Effector CD8-positive, alpha-beta T cell (primary cell): ENCODE data around the gene DCN.
"Not testable (repeated sequence)": the region's sequence is repeated elsewhere in the genome, so short reads cannot be mapped to it uniquely, and the experiment has no call there.

ENCODE experiments used
- DNase-seq: peaks from one replicate; lab custom pipeline; 2025; lab: John Stamatoyannopoulos, UW
- total RNA-seq, 4 experiments: gene quantifications; one replicate each; lab custom pipeline; 2026; lab: John Stamatoyannopoulos, UW

Gene DCN
- 0 to 0.85 (median 0.09) reads per million in 4 experiments for total RNA-seq

- DNase-seq, result no peak
Observed at GRCh38 chr12:91182636-91183455, at the start of gene DCN. Gene DCN (minus strand): TSS chr12:91182817. CDS start chr12:91178552, 4,265 bp downstream.

GRCh38 chr12:91230841-91231240 is 48.2 kb upstream of the DCN start:
- DNase-seq, result no peak

GRCh38 chr12:91226951-91227350 is 44.3 kb upstream of the DCN start:
- no peak for DNase-seq

- DNase-seq, result no peak
Observed at GRCh38 chr12:91225316-91225715, 42.7 kb upstream of the DCN start.

GRCh38 chr12:91224401-91224800 is 41.8 kb upstream of the DCN start:
- DNase-seq, result no peak

- DNase-seq, result no peak
Observed at GRCh38 chr12:91222746-91223145, 40.1 kb upstream of the DCN start.

GRCh38 chr12:91219919-91220318 is 37.3 kb upstream of the DCN start:
- no peak for DNase-seq

GRCh38 chr12:91219511-91219910 is 36.9 kb upstream of the DCN start:
- DNase-seq, result no peak

GRCh38 chr12:91216871-91217270 is 34.3 kb upstream of the DCN start:
- DNase-seq, result no peak

- DNase-seq, result no peak
Observed at GRCh38 chr12:91215940-91216454, 33.4 kb upstream of the DCN start.

GRCh38 chr12:91211866-91212265 is 29.2 kb upstream of the DCN start:
- DNase-seq, result no peak

- DNase-seq, result no peak
Observed at GRCh38 chr12:91210618-91211017, 28.0 kb upstream of the DCN start.

GRCh38 chr12:91210144-91210543 is 27.5 kb upstream of the DCN start:
- no peak for DNase-seq

GRCh38 chr12:91207301-91207700 is 24.7 kb upstream of the DCN start:
- not testable (repeated sequence) for DNase-seq

GRCh38 chr12:91205811-91206210 is 23.2 kb upstream of the DCN start:
- DNase-seq, result no peak

- DNase-seq, result no peak
Observed at GRCh38 chr12:91204421-91204820, 21.8 kb upstream of the DCN start.

- no peak for DNase-seq
Observed at GRCh38 chr12:91203610-91204009, 21.0 kb upstream of the DCN start.

GRCh38 chr12:91202390-91202789 is 19.8 kb upstream of the DCN start:
- no peak for DNase-seq

GRCh38 chr12:91196436-91196835 is 13.8 kb upstream of the DCN start:
- DNase-seq, result no peak

- DNase-seq, result no peak
Observed at GRCh38 chr12:91194500-91194899, 11.9 kb upstream of the DCN start.

- no peak for DNase-seq
Observed at GRCh38 chr12:91191513-91192111, 9.0 kb upstream of the DCN start.

GRCh38 chr12:91189516-91189915 is 6.9 kb upstream of the DCN start:
- no peak for DNase-seq

GRCh38 chr12:91188778-91189177 is 6.2 kb upstream of the DCN start:
- no peak for DNase-seq
